Measurements from ENCODE around the gene CCNDBP1.
"Not testable (repeated sequence)": the region's sequence is repeated elsewhere in the genome, so short reads cannot be mapped to it uniquely, and the experiment has no call there.

Gene CCNDBP1

DNA sequence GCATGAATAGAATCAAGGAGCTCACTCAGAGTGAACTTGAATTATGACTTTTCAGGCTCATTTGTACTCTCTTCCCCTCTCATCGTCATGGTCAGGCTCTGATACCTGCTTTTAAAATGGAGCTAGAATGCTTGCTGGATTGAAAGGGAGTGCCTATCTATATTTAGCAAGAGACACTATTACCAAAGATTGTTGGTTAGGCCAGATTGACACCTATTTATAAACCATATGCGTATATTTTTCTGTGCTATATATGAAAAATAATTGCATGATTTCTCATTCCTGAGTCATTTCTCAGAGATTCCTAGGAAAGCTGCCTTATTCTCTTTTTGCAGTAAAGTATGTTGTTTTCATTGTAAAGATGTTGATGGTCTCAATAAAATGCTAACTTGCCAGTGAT, 9.6 kb downstream of the CCNDBP1 start:
- DNase-seq: no peak

DNA sequence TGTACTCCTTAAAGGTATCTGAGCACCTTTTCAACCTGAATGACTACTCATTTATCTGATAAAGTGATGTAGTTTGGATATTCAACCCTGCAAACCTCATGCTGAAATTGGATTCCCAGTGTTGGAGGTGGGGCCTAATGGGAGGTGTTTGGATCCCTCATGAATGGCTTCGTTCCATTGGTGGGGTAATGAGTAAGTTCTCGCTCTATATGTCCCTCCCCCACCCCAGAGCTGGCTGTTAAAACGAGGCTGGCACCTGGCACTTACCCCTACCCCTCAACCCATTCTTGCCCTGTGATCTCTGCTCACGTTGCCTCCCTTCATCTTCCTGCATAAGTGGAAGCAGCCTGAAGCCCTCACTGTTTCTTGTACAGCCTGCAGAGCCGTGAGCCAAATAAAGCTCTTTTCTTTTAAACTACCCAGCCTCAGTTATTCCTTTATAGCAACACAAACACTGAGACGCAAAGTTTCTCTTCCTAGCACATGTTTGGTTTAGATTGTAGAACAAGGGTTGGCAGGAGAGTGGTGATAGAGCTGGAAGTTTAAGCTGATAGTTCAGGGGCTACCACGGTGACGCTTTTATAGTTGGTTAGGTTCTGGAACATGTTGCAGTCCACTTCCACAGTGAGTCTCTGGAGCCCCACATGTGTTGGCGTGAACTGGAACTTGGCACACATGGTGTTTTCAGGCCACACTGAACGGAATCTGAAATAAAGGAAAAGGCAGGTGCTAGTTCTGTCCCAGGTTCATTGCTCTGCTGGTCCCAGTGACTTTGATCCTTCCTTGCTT, 11.8 kb downstream of the CCNDBP1 start:
- DNase-seq: no peak

DNA sequence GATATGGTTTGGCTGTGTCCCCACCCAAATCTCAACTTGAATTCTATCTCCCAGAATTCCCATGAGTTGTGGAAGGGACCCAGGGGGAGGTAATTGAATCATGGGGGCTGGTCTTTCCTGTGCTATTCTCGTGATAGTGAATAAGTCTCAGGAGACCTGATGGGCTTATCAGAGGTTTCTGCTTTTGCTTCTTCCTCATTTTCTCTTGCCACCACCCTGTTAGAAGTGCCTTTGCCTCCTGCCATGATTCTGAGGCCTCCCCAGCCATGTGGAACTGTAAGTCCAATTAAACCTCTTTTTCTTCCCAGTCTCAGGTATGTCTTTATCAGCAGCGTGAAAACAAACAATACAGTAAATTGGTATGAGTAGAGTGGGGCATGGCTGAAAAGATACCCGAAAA, 12.6 kb downstream of the CCNDBP1 start:
- DNase-seq: not testable (repeated sequence)

DNA sequence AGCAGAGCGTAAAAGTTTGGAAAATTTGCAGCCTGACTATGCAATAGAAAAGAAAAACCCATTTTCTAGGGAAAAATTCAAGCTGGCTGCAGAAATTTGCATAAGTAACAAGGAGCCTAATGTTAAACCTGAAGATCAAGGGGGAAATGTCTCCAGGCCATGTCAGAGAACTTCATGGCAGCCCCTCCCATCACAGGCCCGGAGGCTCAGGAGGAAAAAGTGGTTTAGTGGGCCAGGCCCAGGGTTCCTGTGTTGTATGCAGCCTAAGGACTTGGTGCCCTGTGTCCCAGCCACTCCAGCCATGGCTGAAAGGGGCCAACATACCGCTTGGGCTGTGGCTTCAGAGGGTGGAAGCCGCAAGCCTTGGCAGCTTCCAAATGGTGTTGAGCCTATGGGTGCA, 13.4 kb downstream of the CCNDBP1 start:
- not testable (repeated sequence) for DNase-seq

DNA sequence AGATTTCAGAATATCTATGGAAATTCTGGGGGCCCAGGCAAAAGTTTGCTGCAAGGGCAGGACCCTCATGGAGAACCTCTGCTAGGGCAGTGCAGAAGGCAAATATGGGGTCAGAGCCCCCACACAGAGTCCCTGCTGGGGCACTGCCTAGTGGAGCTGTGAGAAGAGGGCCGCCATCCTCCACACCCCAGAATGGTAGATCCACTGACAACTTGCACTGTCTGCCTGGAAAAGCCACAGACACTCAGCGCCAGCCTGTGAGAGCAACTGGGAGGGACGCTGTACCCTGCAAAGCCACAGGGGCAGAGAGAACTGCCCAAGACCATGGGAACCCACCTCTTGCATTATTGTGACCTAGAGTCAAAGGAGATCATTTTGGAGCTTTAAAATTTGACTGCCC, 13.8 kb downstream of the CCNDBP1 start:
- no peak for DNase-seq

DNA sequence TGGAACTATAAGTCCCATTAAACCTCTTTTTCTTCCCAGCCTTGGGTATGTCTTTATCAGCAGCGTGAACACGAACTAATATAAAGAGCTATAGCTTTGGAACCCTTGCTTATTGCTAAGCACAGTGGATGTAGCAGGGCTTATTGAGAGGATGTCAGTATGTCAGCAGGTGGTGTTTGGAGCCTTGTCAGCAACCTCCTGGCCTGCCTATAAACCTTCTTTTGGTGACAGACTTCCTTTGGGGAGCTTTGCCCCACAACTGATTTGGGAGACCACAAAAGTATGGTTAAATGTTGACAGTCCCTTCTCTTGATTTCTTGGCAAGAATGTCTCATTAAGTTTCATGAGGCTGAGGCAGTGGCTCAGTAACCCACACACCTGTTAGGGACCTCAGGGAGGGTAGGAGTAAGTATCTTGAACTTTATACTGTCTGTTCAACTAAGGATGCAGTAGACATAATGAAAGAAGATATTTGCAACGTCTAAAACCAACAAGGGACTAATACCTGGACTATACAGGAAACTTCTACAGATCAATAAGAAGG, 14.8 kb downstream of the CCNDBP1 start:
- DNase-seq: no peak

DNA sequence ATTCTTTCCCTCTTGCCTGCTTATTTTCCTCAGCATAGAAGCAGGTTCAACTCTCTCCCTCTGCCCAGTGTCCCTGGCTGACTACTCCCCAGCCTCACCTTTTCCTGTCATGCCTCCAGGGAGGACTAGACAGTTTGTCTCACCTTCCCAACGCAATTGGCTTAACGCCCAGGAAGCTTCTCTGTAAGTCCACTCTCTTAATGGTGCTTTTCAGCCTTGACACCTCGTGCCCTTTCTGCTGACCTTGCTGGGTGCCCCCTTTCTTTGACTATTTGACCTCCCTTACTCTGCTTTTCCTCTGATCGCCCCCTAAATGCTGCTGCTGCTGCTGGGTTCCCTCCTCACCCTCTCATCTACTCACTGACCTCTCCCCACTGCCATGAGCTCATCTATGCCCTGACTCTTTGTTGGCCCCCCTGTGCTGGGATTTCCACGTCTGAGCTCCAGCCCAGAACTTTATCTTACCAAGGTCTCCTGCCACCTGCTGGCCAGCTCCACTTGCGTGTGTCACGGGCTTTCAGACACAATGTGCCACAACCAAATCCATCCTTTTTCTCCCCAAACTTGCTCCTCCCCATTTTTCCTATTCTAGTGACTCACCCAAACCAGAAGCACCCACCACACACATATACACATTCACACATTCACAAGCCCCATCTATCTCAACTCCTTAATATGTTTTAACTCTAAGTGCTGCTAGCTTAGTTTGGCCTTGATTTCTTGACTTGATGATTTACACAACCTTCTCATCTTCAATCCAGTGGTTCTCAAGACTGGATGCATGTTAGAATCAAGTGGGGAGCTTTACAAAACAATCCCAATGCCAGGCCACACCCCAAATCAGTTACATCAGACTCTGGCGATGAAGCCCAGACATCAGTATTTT, 19.1 kb downstream of the CCNDBP1 start:
- no peak for DNase-seq

DNA sequence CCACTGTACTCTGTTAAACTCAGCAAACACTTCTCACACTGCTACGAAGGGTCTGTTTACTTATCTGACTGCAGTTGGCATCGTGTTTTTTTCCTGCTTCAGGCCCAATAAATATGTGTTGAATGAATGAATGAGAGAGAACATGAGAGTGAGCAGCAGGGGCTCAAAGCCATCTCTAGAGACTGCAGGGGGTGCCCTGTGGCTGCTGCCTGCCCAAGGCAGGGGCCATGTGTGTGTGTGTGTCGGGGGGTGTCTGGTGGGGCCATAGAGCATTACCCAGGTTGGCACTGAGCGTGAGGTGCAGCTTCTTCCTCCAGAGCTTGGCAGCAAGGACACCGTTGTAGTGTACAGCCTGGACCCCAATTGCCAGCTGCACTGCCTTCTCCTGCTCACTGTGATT, 20.9 kb downstream of the CCNDBP1 start:
- no peak for DNase-seq

DNA sequence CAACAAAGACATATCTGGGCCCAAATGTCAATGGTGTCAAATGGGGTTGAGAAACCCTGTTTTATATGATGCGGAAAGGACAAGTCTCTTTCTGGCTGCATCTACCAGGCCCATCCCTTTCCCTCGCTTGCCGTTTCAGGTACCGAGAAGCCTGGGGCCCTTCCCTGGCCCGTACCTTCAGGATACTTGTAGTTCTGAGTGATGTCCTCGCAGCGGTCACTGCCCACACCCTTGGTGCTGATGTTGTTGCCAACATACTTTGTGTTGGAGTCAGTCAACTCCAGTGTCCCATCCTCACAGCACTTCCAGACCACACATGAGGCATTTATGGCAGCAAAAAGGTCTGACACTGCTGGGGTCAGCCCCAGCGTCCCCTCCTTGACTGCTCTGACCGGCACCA, 21.8 kb downstream of the CCNDBP1 start:
- DNase-seq: no peak

DNA sequence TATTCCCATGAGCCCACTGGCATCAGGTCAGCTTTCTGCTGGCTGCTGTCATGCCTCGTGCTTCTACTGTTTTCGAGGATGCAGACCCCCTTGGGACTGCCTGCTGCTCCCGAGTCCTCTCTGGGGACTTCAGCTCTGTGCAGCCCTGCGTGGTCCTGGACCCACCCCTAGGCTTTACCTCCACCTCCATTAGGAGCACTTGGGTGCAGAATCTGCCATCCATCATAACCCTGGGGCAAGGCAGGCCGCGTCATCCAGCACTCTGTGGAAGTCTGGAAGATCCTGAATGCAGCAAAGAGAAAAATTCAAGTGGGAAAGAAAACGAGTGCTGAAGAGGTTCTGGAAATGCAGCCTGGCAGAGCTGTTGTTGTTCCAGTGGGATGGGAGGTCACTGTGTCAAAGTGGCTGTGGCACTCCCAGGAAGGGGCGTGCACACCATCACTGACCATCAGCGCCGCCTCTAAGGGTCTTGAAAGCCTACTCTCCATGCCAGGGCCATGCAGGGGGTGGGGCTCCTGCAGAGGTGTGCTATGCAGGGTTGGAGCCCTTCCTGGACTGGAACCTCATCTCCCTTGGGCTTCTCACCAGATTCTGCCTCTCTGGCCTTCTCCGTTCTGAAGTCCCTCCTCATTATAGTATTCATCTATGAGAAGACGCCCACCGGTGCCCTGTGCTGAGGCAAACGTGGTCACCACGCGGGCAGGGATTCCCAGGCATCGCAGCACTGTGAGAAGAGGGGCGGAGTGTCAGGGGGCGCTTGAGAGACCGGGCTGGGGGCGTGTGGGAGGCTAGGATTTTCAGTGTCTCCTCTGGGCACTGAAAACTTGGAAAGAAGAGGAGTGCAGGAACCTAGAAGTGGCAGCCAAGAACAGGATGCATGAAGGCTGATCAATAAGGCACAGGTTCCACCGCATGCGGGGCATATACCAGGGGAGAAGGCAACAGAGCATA, 23.1 kb downstream of the CCNDBP1 start:
- DNase-seq: no peak

DNA sequence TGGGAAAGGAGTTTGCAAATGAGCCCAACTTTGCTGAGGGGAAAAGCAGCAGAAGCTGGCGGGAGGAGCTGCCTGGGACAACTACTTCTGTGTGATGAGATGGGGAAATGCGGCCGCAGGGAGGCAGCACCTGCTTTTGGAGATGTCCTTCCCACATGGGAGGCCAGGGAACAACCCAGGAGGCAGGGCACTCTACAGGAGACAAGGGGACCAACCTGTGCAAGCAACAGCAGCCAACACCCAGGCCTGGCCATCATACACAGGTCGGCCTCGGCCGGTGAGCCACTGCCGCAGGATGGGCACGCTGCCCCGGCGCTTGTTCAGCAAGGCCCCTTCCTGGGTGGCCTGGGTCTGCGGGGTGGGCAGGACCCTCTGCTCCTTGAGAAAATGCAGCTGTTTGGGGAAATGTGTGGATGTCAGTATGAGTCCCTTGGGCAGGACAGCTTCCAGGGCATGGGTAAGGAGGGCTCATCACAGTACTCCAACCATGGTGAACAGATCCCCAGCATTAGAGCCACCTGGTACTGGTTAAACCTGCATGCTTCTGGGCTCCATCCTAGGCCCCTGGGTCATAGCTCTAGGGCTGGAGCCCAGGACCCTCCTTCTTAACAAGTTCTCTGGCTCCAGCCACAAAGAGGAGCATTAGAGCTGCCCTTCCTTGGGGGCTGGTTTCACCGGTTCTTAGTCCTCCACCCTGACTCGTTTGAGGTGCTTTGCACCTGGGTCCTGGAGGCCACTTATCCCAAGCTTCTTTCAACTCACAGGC, 24.0 kb downstream of the CCNDBP1 start:
- DNase-seq: no peak

DNA sequence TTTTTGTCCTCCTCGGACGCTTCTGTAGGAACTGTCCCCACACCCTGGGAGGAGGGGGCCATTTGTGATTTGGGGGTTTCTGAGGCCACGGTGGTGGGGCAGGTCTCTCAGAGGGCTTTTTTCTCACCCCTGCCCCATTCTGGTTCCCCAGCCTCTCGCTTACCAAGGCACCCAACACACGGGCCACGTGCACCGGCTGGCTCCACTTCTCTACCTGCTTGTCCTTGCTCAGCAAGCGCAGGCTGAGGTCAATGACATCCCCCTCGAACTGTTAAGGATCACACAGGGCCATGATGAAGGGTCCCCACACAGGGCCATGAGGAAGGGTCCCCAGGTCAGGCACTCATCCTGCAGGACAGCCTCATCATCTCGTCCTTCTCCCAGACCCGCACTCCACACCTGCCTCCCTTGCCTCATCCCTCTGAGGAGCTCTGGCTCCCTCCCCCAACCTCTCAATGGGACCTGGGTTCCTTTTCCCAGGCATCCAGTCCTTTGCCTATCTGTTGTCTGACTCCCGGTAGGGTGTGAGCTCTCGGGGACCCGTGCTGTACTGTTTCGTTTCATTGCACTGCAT, 25.1 kb downstream of the CCNDBP1 start:
- no peak for DNase-seq

DNA sequence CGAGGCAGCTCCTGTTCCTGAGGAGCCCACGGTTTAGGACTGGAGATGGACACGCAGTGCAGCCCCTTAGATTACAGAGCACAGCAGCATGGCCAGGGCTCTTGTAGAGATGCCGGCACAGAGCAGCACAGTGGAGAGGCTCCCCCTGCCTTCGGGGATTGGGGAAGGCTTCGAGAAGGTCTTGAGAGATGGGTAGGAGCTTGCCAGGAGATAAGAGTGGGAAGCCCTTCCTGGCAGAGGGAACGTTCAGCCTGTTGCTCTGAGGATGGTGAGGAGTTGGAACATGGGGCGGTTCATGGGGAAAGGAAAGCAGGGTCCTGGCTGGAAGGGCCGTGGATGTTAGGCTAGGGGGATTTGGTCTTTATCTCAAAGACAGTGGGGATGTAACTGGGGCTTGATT, 25.6 kb downstream of the CCNDBP1 start:
- no peak for DNase-seq

DNA sequence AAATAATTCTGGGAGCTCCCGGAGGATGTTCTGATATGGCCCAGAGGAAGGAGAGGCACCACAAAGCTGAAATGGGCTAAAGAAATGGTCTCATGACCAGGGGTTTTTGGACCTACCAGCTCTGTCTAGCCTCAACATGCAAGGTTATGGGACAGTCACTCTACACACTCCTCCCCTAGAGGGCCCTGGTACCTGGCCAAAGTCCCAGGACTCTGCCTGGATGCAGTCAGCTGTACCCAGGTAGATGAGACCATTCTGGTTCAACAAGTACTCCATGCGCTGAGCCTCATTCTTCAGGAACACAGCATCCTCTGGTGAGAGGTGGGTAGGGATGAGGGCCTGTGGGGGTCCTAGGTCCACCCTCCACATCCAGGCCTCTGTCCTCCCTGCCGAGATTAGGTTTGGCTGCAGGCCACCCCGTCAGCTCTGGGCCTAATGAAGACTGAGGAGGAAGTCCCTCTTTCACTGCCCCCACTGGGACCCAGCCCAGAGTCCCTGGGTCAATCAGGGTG, 26.1 kb downstream of the CCNDBP1 start:
- DNase-seq: no peak

DNA sequence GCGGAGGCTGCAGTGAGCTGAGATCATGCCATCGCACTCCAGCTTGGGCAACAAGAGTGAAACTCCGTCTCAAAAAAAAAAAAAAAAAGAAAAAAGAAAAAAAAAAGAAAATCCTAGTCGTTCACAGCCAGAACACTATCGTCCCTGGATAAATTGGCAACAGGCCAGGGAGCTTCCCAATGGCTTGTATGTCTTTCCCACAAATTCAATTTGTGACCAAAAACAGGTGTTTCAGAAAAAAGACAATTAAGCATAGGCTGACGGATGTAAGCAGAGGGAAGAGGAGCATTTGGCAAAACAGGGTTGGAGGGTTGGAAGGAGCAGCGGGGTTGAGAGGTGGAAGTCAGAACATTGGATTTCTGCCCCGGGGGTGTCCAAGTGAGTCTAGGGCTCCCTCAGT, 27.1 kb downstream of the CCNDBP1 start:
- no peak for DNase-seq

DNA sequence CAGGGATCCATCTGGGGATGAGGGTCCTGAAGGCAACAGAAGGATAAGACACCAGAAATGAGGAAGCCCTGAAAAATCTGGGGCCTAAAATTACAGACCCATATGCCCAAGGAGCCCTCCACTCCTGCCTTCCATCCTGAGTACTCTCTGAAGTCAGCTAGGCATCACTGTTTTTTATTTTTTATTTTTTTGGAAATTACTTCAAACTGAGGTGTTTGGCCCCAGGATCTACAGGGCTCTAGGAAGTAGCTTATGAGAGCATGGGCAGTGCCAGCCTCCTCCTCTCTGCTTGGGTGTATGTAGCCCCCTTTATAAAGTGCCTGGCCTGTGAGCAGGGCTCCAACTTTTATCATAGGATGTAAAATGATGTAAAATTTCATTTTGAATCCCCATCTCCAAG, 27.7 kb downstream of the CCNDBP1 start:
- no peak for DNase-seq

DNA sequence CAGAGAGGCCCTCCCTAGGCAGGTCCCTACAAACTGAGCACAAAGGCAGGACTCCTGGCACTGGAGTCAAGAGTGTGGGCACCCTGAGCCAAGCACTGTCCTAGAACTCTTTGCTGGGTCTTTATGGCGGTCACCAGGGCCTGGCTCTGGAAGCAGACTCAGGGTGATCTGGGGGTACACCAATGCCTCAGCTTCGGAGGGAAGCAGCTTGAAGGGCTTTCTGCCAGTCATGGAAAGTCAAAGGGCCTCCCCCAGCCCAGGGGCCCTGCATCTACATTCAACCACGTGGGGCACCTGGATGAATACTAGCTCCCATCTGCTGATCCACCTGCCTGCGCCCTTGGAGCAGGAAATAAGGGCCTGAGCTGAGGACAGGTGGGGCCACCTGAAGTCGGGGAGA, 28.3 kb downstream of the CCNDBP1 start:
- DNase-seq: no peak

DNA sequence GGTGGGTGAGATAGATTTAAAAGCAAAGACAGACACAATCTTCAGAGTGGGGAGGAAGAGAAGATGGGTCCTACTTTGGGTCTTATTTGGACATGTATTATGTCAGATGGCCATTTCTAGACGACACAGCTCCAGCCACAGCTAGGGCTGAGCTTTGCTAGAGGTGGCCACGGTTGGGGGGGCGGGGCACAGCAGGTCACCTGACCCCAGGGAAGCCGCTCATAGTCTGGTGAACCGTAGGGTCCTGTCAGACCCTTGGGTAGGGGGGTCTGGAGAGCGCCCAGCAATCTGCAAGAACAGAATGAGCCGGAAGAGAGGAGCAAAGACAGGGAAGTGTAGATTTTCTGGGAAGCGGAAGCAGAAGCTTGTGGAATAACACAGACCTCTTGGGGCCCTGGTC, 29.0 kb downstream of the CCNDBP1 start:
- DNase-seq: no peak

DNA sequence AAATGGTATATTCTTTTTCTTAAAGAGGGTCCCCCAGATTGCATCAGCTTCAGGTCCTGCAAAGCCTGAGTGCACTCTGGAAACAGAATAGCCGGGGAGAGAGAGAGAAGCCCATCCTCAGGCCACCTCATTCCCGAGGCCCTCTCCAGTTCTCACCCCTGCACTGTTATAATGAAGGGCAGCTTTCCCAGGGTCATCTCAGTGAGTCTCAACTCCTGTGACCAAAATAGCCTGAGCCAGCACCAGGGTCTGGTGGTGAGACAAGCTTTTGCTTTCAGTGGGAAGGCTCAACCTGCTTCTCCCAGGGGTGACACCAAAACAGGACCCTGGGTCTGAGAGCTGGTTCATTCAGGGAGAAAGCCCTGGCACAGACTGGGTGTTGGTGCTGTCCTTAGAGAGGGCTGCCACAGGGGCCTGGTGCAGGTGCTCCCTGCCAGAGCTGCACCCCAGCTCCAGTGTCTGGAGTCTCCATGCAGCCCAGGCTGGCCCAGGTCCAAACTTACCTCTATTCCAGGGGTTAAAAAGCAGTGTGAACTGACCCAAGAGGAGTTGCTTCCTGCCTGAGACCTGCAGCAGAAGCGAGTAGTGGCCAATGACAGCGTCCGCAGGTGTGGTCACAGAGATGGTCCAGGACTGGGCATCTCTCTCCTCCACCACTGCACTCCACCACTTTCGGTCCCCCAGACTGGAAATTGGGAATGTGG, 29.5 kb downstream of the CCNDBP1 start:
- DNase-seq: no peak

DNA sequence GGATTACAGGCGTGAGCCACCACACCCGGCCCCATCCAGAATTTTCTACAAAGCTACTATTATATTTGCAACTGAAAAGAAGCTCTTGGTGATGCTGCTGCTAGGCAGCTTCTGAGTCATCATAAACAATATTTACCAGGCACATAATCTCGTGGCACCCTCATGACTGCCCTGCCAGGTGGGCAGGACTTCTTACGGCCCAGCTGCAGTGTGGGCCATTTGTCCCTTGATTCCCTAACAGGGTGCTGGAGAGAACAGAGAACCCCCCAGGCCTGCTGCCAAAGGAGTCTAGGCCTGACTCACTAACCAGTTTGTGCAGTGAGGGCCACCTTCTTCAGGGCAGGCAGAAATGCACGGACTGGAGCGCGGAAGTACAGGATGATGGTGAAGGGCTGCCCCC, 30.8 kb downstream of the CCNDBP1 start:
- DNase-seq: no peak

Data from SIG-M5 (cell line).